ENCODE data around the gene DUSP22. TPM values are rescaled to one million over a fixed set of nuclear protein-coding genes. Genes with fewer than 3 reads are reported as not detected.

DUSP22 gene
- total RNA-seq, 4 donors from 2014 or later: 53.3 to 95.2 (median 71.3) TPM

DNA sequence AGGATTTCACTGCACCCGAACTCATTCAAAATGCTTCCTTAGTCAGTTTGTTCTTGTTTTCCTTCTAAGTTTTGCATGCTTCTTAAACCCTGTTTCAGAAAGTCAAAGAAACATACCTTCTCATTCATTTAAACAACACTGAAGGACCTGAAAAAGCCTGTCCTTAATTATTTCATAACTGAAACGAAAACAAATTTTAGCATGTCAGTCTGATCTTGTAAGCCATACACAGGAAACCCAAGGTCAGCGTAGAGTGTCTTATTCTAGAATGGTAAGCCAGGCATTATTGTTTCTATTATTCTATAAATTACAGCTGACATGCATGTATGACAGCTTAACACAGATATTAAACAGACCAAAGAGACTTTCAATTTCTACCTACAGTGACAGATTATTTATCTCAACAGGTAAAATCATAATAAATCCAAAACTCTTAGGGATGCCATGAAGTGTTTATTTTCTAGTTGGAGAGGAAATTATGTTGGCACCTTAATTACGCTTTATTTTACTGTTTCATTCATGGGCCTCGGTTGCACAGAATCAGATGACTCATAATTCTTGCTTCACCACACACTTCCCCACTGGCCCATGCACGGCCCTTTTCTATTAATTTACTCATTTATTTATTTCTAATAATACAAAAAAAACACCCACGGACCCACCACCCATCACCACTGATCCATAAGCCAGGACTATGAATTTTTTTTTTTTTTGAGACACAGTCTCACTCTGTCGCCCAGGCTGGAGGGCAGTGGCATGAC, 39.3 kb upstream of the DUSP22 start:
- no peaks in the 10 kb centered on the region for H3K9me3 ChIP-seq
- DNase-seq (ENCODE audit: low spot score in 2 of 2): no peak
- no peak overlapping the region for H3K27ac ChIP-seq
- no peaks in the 10 kb centered on the region for H3K4me1 ChIP-seq
- H3K36me3 ChIP-seq: no peaks in the 10 kb centered on the region
- TF ChIP-seq, protein P1, sequence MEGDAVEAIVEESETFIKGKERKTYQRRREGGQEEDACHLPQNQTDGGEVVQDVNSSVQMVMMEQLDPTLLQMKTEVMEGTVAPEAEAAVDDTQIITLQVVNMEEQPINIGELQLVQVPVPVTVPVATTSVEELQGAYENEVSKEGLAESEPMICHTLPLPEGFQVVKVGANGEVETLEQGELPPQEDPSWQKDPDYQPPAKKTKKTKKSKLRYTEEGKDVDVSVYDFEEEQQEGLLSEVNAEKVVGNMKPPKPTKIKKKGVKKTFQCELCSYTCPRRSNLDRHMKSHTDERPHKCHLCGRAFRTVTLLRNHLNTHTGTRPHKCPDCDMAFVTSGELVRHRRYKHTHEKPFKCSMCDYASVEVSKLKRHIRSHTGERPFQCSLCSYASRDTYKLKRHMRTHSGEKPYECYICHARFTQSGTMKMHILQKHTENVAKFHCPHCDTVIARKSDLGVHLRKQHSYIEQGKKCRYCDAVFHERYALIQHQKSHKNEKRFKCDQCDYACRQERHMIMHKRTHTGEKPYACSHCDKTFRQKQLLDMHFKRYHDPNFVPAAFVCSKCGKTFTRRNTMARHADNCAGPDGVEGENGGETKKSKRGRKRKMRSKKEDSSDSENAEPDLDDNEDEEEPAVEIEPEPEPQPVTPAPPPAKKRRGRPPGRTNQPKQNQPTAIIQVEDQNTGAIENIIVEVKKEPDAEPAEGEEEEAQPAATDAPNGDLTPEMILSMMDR (IDR thresholded peaks at IDR 0.05): no peak
- TF ChIP-seq POLR2AphosphoS5 (IDR thresholded peaks at IDR 0.05) (no peak), POLR2A (IDR thresholded peaks at IDR 0.05) (no peak), EP300 (IDR thresholded peaks at IDR 0.05) (no peak)
- WGBS: 54% methylated on average over 8 of the region's 8 CpGs
- no peak overlapping the region for H3K4me3 ChIP-seq
- no peaks in the 10 kb centered on the region for H3K27me3 ChIP-seq

DNA sequence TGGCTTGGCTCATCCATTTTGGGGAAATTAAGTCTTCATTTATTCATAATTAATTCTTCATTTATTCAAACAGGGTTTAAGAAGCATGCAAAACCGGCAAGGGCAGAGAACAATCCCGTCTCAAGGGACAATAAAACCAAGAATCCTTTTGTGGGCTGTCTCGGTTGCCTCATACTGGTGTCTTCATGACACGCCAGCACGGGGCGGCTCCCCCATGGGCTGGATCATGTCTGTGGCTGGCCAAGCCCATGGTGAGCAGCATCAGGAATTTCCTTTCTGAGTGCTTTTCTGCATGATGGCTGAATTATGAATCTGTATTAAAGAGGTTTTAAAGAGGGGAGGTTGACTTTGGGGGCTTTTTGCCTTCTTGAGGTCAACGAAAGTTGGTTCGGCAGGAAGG, 38.3 kb upstream of the DUSP22 start:
- DNase-seq (ENCODE audit: low spot score in 2 of 2): no peak
- Histone ChIP-seq H3K36me3 (no peaks in the 10 kb centered on the region), H3K9me3 (no peaks in the 10 kb centered on the region), H3K4me1 (no peaks in the 10 kb centered on the region), H3K4me3 (no peak overlapping the region), H3K27me3 (no peaks in the 10 kb centered on the region), H3K27ac (no peak overlapping the region)
- TF ChIP-seq POLR2A (IDR thresholded peaks at IDR 0.05): no peak
- no peak for TF ChIP-seq POLR2AphosphoS5 (IDR thresholded peaks at IDR 0.05)
- TF ChIP-seq EP300 (IDR thresholded peaks at IDR 0.05): no peak
- TF ChIP-seq, protein P1 (IDR thresholded peaks at IDR 0.05): no peak
- WGBS: 71% methylated on average over 8 of the region's 8 CpGs

DNA sequence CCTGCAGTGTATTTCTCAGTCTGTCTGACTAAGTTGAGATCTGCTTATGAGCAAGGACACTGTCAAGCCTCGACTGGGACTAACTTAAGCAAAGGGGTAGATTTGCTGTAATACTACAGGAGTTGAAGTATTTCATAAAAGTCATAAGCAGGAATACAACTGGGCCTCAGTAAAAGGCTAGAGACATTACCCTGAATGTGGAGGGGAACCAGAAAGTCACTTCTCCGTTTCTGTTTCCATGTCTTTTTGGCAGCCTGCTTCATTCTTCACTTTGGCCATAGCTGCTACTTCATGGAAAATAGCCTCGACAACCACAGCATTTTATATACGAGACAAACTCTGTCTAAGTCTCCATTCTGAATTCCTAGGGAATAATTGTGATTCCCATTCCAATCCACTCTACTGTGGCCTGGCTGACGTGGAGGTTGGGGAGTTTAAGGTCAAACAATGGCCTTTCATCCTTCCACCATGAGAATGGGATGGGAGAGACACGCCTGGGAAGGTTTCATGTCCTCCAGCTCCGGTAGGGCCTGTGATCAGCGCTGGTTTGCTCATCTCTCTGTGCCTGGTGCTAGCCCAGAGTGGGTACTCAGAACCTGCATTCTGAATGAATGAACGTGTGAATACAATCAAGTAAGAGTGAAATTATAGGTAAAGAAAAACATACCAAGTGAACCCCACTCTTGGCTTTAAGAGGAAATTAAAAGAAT, 37.1 kb upstream of the DUSP22 start:
- WGBS: 81% methylated on average over 9 of the region's 9 CpGs
- H3K9me3 ChIP-seq: no peaks in the 10 kb centered on the region
- no peak for DNase-seq (ENCODE audit: low spot score in 2 of 2)

DNA sequence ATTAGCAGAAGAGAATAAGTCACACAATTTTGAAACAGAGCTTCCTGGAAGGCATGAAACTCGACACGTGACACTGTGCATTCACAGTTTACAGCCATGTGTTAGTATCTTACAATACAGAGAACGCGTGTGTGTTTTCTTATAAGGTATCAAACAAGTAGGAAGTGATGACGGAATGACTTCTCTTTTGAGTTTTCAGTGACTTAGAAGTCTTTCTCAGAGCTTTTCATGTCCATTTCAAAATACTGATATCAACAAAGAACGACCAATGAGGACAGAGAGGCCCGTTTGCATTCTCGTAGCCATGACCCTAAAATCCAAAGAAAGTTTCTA, 36.6 kb upstream of the DUSP22 start:
- H3K27me3 ChIP-seq: no peaks in the 10 kb centered on the region
- H3K9me3 ChIP-seq: no peaks in the 10 kb centered on the region
- WGBS: 92% methylated on average over 8 of the region's 8 CpGs
- H3K4me1 ChIP-seq: no peaks in the 10 kb centered on the region
- no peak for DNase-seq (ENCODE audit: low spot score in 2 of 2)
- H3K36me3 ChIP-seq: no peaks in the 10 kb centered on the region
- H3K27ac ChIP-seq: no peak overlapping the region
- TF ChIP-seq EP300 (IDR thresholded peaks at IDR 0.05) (no peak), POLR2A (IDR thresholded peaks at IDR 0.05) (no peak), POLR2AphosphoS5 (IDR thresholded peaks at IDR 0.05) (no peak)
- TF ChIP-seq, protein P1 (IDR thresholded peaks at IDR 0.05): no peak
- no peak overlapping the region for H3K4me3 ChIP-seq

More for the DNA sequence above, 37.1 kb upstream of the DUSP22 start:
- Histone ChIP-seq H3K27me3 (no peaks in the 10 kb centered on the region), H3K4me3 (no peak overlapping the region), H3K4me1 (no peaks in the 10 kb centered on the region), H3K27ac (no peak overlapping the region), H3K36me3 (no peaks in the 10 kb centered on the region)
- TF ChIP-seq, protein P1 (IDR thresholded peaks at IDR 0.05): no peak
- TF ChIP-seq EP300 (IDR thresholded peaks at IDR 0.05): no peak
- no peak for TF ChIP-seq POLR2A (IDR thresholded peaks at IDR 0.05)
- TF ChIP-seq POLR2AphosphoS5 (IDR thresholded peaks at IDR 0.05): no peak

DNA sequence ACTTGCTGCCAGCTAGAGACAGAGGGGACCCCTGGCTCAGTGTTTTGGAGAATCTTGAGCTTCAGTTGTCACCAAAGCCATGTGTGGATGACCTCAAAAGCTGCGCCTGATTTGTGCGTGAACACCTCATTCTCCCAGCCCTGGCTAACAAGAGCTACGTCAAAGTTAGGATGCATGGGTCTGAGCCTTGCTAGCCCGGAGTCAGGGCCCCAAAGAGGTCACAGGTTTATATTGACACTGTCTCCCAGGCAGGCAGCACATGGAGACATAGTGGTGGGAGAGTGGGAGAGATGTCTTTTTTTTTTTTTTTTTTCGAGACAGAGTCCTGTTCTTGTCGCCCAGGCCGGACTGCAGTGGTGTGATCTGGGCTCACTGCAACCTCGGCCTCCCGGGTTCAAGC, 36.1 kb upstream of the DUSP22 start:
- H3K27ac ChIP-seq: no peak overlapping the region
- H3K4me3 ChIP-seq: no peak overlapping the region
- TF ChIP-seq, protein P1 (IDR thresholded peaks at IDR 0.05): no peak
- TF ChIP-seq POLR2A (IDR thresholded peaks at IDR 0.05) (no peak), EP300 (IDR thresholded peaks at IDR 0.05) (no peak), POLR2AphosphoS5 (IDR thresholded peaks at IDR 0.05) (no peak)
- no peaks in the 10 kb centered on the region for H3K4me1 ChIP-seq
- H3K27me3 ChIP-seq: no peaks in the 10 kb centered on the region
- WGBS: 95% methylated on average over 9 of the region's 9 CpGs
- DNase-seq (ENCODE audit: low spot score in 2 of 2): no peak
- no peaks in the 10 kb centered on the region for H3K36me3 ChIP-seq
- H3K9me3 ChIP-seq: no peaks in the 10 kb centered on the region

Data from suprapubic skin (tissue), 4 donors.